Prostate gland (tissue), 2 donors: ENCODE data around the gene IGF2BP2. TPM values are rescaled to one million over a fixed set of nuclear protein-coding genes. Genes with fewer than 3 reads are reported as not detected.
A peak's percentile ranks its signal among the peaks of the same experiment; 100 is the strongest.
"Not testable (repeated sequence)": the region's sequence is repeated elsewhere in the genome, so short reads cannot be mapped to it uniquely, and the experiment has no call there.

ENCODE experiments used
- DNase-seq: peaks from one replicate; pipeline ENCODE4 v3.0.0-alpha.2; 2019; ENCODE audit warnings: low spot score
- H3K27ac ChIP-seq, 2 donors: fragments of 200-600 bp; sonication (generic); 2 replicates each; pipeline ENCODE4 v1.5.1; 2017 to 2019
- H3K27me3 ChIP-seq: fragments of 200-600 bp; sonication (generic); replicated peaks from 2 replicates; pipeline ENCODE4 v1.5.1; 2019; ENCODE audit not compliant: insufficient read depth
- H3K36me3 ChIP-seq, 2 donors: fragments of 200-600 bp; sonication (generic); 1 replicate in 1 of 2; 2 replicates in 1 of 2; pipeline versions ENCODE4 v1.5.1 to v1.8.1; 2017 to 2019
- H3K4me1 ChIP-seq: fragments of 200-600 bp; sonication (generic); replicated peaks from 2 replicates; pipeline ENCODE4 v1.5.1; 2019
- H3K4me3 ChIP-seq, 2 donors: fragments of 200-600 bp; sonication (generic); 2 replicates each; pipeline ENCODE4 v1.5.1; 2017 to 2019
- H3K9me3 ChIP-seq: fragments of 200-600 bp; sonication (generic); 2 replicates; pipeline ENCODE4 v1.5.1; 2017
- CTCF ChIP-seq, 4 experiments: fragments of 200-600 bp in 2 of 4; fragments of 450-650 bp in 2 of 4; sonication (generic) in 2 of 4; IDR thresholded peaks; 1 replicate in 3 of 4; 2 replicates in 1 of 4; pipeline ENCODE4 v1.5.1; 2016 to 2019; ENCODE audit warnings: antibody characterized with exemption in 4 of 4, mild to moderate bottlenecking in 2 of 4, moderate library complexity in 2 of 4
- POLR2A ChIP-seq: fragments of 450-650 bp; IDR thresholded peaks from one replicate; pipeline ENCODE4 v1.6.1; 2016; ENCODE audit warnings: antibody characterized with exemption, mild to moderate bottlenecking
- POLR2AphosphoS5 ChIP-seq: sonication (generic); formaldehyde crosslinking; IDR thresholded peaks from one replicate; pipeline ENCODE4 v1.6.1; 2017; ENCODE audit warnings: antibody characterized with exemption
- WGBS: methylation state at CpG from one replicate; pipeline ENCODE4 v1.1.5; 2018; 5-methylcytosine and 5-hydroxymethylcytosine counted together
- intact Hi-C: fragments of 100-400 bp; cut with DNase I; formaldehyde crosslinking; loops from one replicate; pipeline ENCODE4 v1.14.2; 2022
- total RNA-seq, 2 donors: library from RNA; depleted of rRNA; stranded (reverse); fragments of >200 nt; gene quantifications; one replicate each; pipeline ENCODE4 v1.1.0, GENCODE V29; 2016

IGF2BP2 gene
- total RNA-seq, 2 donors from 2014 or later = 1.2 to 8.8 TPM

GRCh38 chr3:185677146-185677829, 147.6 kb downstream of the IGF2BP2 start:
- intact Hi-C loops = no loop called here
- H3K36me3 ChIP-seq = no peaks in the 10 kb centered on the region
- 87% methylated on average over 1 of the region's 1 CpG for WGBS
- no peaks in the 10 kb centered on the region for H3K27me3 ChIP-seq
- no peaks in the 10 kb centered on the region for H3K9me3 ChIP-seq
- H3K27ac ChIP-seq = no peak overlapping the region
- no peak overlapping the region for H3K4me3 ChIP-seq
- no peak for TF ChIP-seq POLR2A
- peak in 3 of 4 experiments; percentile 48 to 68 (median 66) for TF ChIP-seq CTCF (IDR thresholded peaks at IDR 0.05)
- peak; percentile 26 for TF ChIP-seq POLR2AphosphoS5
- H3K4me1 ChIP-seq = no peaks in the 10 kb centered on the region
- DNase-seq = peak; percentile 46

GRCh38 chr3:185667574-185667973, 157.3 kb downstream of the IGF2BP2 start:
- DNase-seq = no peak
- intact Hi-C loops = no loop called here
- Histone ChIP-seq H3K4me3 (no peak overlapping the region), H3K36me3 (no peaks in the 10 kb centered on the region), H3K9me3 (no peaks in the 10 kb centered on the region), H3K27me3 (no peaks in the 10 kb centered on the region), H3K4me1 (no peaks in the 10 kb centered on the region), H3K27ac (no peak overlapping the region)
- WGBS = 84% methylated on average over 4 of the region's 4 CpGs
- no peak for TF ChIP-seq CTCF (IDR thresholded peaks at IDR 0.05)
- no peak for TF ChIP-seq POLR2AphosphoS5
- no peak for TF ChIP-seq POLR2A

GRCh38 chr3:185663929-185664328, 160.9 kb downstream of the IGF2BP2 start:
- Histone ChIP-seq H3K27ac (no peak overlapping the region), H3K4me1 (no peaks in the 10 kb centered on the region), H3K36me3 (no peaks in the 10 kb centered on the region), H3K4me3 (no peak overlapping the region), H3K9me3 (no peaks in the 10 kb centered on the region), H3K27me3 (no peaks in the 10 kb centered on the region)
- no peak for DNase-seq
- WGBS = 92% methylated on average over 5 of the region's 5 CpGs
- intact Hi-C loops = loop anchor here (5.0 kb wide), 1 partner anchor 103 kb away; no protein-coding TSS in a partner anchor
- TF ChIP-seq POLR2AphosphoS5 (no peak), POLR2A (no peak)

GRCh38 chr3:185661772-185662171, 163.1 kb downstream of the IGF2BP2 start:
- 92% methylated on average over 4 of the region's 4 CpGs for WGBS
- TF ChIP-seq POLR2A = no peak
- TF ChIP-seq CTCF (IDR thresholded peaks at IDR 0.05) = no peak
- TF ChIP-seq POLR2AphosphoS5 = no peak
- Histone ChIP-seq H3K36me3 (no peaks in the 10 kb centered on the region), H3K4me1 (no peaks in the 10 kb centered on the region), H3K9me3 (no peaks in the 10 kb centered on the region), H3K4me3 (no peak overlapping the region), H3K27me3 (no peaks in the 10 kb centered on the region), H3K27ac (no peak overlapping the region)
- DNase-seq = no peak
- intact Hi-C loops = loop anchor here (5.0 kb wide), 1 partner anchor 106 kb away; no protein-coding TSS in a partner anchor

- H3K36me3 ChIP-seq, DNase-seq, H3K9me3 ChIP-seq, H3K4me3 ChIP-seq, H3K27me3 ChIP-seq, H3K27ac ChIP-seq, H3K4me1 ChIP-seq: not testable (repeated sequence)
- intact Hi-C loops = loop anchor here (5.0 kb wide), 1 partner anchor 106 kb away; no protein-coding TSS in a partner anchor
- WGBS = 98% methylated on average over 10 of the region's 10 CpGs
These were observed 163.5 kb downstream of the IGF2BP2 start for GRCh38 chr3:185661296-185661695.
